HepG2 (cell line): ENCODE data around the gene GMEB2. TPM values are rescaled to one million over a fixed set of nuclear protein-coding genes. Genes with fewer than 3 reads are reported as not detected.

Source experiments
- AHR ChIP-seq: IDR thresholded peaks from 2 replicates; pipeline ENCODE4 v1.6.1; 2018; ENCODE audit warnings: missing genetic modification reagents, missing compliant biosample characterization
- ARHGAP35 ChIP-seq: sonication (generic); formaldehyde crosslinking; IDR thresholded peaks from 2 replicates; pipeline ENCODE4 v1.9.0; 2022; ENCODE audit warnings: mild to moderate bottlenecking, inconsistent platforms, moderate library complexity, missing genetic modification reagents, borderline replicate concordance
- CCDC6 ChIP-seq: sonication (generic); formaldehyde crosslinking; IDR thresholded peaks from 2 replicates; pipeline ENCODE4 v1.8.1; 2022; ENCODE audit warnings: mild to moderate bottlenecking, missing genetic modification reagents, moderate library complexity
- FOSL1 ChIP-seq: sonication (generic); formaldehyde crosslinking; IDR thresholded peaks from 2 replicates; pipeline ENCODE4 v1.9.0; 2021; ENCODE audit warnings: missing genetic modification reagents, borderline replicate concordance
- FOSL2 ChIP-seq: sonication (generic); formaldehyde crosslinking; IDR thresholded peaks from 2 replicates; pipeline ENCODE4 v1.4.0; 2020; ENCODE audit warnings: missing genetic modification reagents
- HNRNPL ChIP-seq: fragments of 200-400 bp; formaldehyde crosslinking; IDR thresholded peaks from 2 replicates; pipeline ENCODE4 v1.6.1; 2017; ENCODE audit warnings: mild to moderate bottlenecking, low read depth, low read length
- MEIS1 ChIP-seq: sonication (generic); formaldehyde crosslinking; IDR thresholded peaks from 2 replicates; pipeline ENCODE4 v1.9.0; 2021; ENCODE audit warnings: mild to moderate bottlenecking, missing genetic modification reagents, moderate library complexity, borderline replicate concordance
- NFE2 ChIP-seq: sonication (generic); formaldehyde crosslinking; IDR thresholded peaks from 2 replicates; pipeline ENCODE4 v1.4.0; 2020; ENCODE audit warnings: missing genetic modification reagents
- SMARCE1 ChIP-seq: fragments of 450-650 bp; IDR thresholded peaks from 2 replicates; pipeline ENCODE4 v1.6.1; 2017; ENCODE audit warnings: borderline replicate concordance
- SMYD3 ChIP-seq: sonication (generic); formaldehyde crosslinking; IDR thresholded peaks from 2 replicates; pipeline ENCODE4 v1.8.1; 2023; ENCODE audit warnings: mild to moderate bottlenecking, missing genetic modification reagents
- ZBTB26 ChIP-seq: IDR thresholded peaks from 2 replicates; pipeline ENCODE4 v1.6.1; 2016; ENCODE audit warnings: missing compliant biosample characterization, missing genetic modification reagents, borderline replicate concordance
- ZFP36L2 ChIP-seq: sonication (generic); formaldehyde crosslinking; IDR thresholded peaks from 2 replicates; pipeline ENCODE4 v1.4.0; 2020; ENCODE audit warnings: missing genetic modification reagents
- ZFP62 ChIP-seq: sonication (generic); formaldehyde crosslinking; IDR thresholded peaks from 2 replicates; pipeline ENCODE4 v1.4.0; 2020; ENCODE audit warnings: missing genetic modification reagents
- ZFP91 ChIP-seq: sonication (generic); formaldehyde crosslinking; IDR thresholded peaks from 2 replicates; pipeline ENCODE4 v1.9.0; 2022; ENCODE audit warnings: missing genetic modification reagents, mild to moderate bottlenecking, borderline replicate concordance
- ZNF251 ChIP-seq: sonication (generic); formaldehyde crosslinking; IDR thresholded peaks from 2 replicates; pipeline ENCODE4 v1.9.0; 2021; ENCODE audit warnings: mild to moderate bottlenecking, missing genetic modification reagents
- ZNF501 ChIP-seq: sonication (generic); formaldehyde crosslinking; IDR thresholded peaks from 2 replicates; pipeline ENCODE4 v1.5.1; 2020; ENCODE audit warnings: mild to moderate bottlenecking, moderate library complexity, missing genetic modification reagents
- ZNF619 ChIP-seq: sonication (generic); formaldehyde crosslinking; IDR thresholded peaks from 2 replicates; pipeline ENCODE4 v1.4.0; 2020; ENCODE audit warnings: mild to moderate bottlenecking, missing genetic modification reagents
- ZNF747 ChIP-seq: sonication (generic); formaldehyde crosslinking; IDR thresholded peaks from 2 replicates; pipeline ENCODE4 v1.8.1; 2023; ENCODE audit warnings: missing genetic modification reagents, mild to moderate bottlenecking, borderline replicate concordance
- ZNF773 ChIP-seq: sonication (generic); formaldehyde crosslinking; IDR thresholded peaks from 2 replicates; pipeline ENCODE4 v1.4.0; 2020; ENCODE audit warnings: missing genetic modification reagents, borderline replicate concordance
- ZNF788 ChIP-seq: sonication (generic); formaldehyde crosslinking; IDR thresholded peaks from 2 replicates; pipeline ENCODE4 v1.5.0; 2020; ENCODE audit warnings: mild to moderate bottlenecking, missing genetic modification reagents, borderline replicate concordance
- ZSCAN29 ChIP-seq: sonication (generic); formaldehyde crosslinking; conservative IDR thresholded peaks from 2 replicates; pipeline ENCODE4 v1.4.0; 2020; ENCODE audit warnings: mild to moderate bottlenecking, missing genetic modification reagents
- polyA plus RNA-seq, 8 experiments: library from polyadenylated mRNA; depleted of rRNA in 3 of 8; stranded (reverse) in 7 of 8; unstranded in 1 of 8; fragments of >200 nt; fragmentation: Illumina TruSeq in 4 of 8; extraction: Trizol in 4 of 8; gene quantifications; 2 replicates each; pipeline versions ENCODE4 v1.2.1 to v1.2.3, GENCODE V29; 2011 to 2016; ENCODE audit warnings: low read depth in 4 of 8, missing spikeins in 1 of 8, mixed read lengths in 1 of 8; ENCODE audit not compliant: insufficient read depth in 1 of 8
- total RNA-seq, 5 experiments: library from RNA; depleted of rRNA; stranded (reverse); fragments of >200 nt; fragmentation: Illumina TruSeq; extraction: Trizol; gene quantifications; 2 replicates each; pipeline ENCODE4 v1.2.3, GENCODE V29; 2016; ENCODE audit warnings: low read depth in 1 of 5
- TF ChIP-seq, protein P1 (sequence below): IDR thresholded peaks from 2 replicates; pipeline ENCODE4 v1.6.1; 2016; ENCODE audit warnings: mild to moderate bottlenecking, missing biosample characterization, missing genetic modification reagents

The GMEB2 gene
- total and polyA plus RNA-seq, 2 of the 13 experiments (the other 11 are each of a cell fraction or from before 2014, with no cell fraction given), result 10.6 to 12.4 TPM

DNA sequence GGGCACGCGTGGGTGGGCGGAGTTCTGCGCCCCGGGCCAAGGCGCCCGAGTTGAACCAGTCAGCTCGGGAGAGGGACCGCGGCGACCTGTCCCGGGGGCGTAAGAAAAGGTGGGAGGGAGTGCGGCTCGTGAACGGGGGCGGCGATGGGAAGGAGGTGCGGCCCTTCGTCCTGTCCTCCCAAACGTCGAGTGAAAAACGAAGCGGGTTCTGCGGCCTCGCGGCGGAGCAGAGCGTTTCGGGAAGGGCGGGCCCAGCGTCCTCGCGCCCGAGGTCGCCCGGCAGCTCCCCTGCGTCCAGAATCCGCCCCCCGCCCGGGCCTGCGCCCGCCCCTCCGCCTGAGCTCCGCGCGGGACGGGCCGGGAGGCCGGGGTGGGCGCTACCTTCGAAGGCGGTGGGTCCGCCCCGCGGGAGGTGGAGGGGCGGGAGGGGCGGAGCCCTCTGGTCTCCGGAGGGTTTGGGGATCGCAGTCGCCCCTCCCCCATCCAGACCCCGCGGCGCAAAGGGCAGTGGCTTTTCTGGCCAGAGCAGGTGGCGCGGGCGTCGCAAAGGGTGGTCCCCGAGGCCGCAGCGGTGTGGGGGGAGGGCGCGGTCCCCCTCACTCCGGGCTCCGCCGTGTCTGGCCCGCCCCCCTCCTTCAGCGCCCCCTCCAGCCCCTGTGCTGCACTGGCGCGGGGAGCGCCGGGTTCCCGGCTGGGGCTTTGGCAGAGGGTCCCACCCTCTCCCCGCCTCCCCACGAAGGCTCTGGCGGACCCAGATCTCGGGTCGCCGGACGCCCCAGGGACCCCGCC is 25.5 kb upstream of the GMEB2 start (continued):
- TF ChIP-seq ZNF501 (CRISPR knock-in tag), result peak; percentile 63
- TF ChIP-seq ZBTB26 (CRISPR knock-in tag), result no peak
- TF ChIP-seq NFE2 (CRISPR knock-in tag), result no peak
- no peak for TF ChIP-seq FOSL2 (CRISPR knock-in tag)
- no peak for TF ChIP-seq ZSCAN29 (CRISPR knock-in tag)
- TF ChIP-seq ZFP36L2 (CRISPR knock-in tag), result no peak
- TF ChIP-seq ZFP91, result peak; percentile 27
- TF ChIP-seq AHR (CRISPR knock-in tag), result no peak; the same call in 1 of the 2 replicates
- TF ChIP-seq ZNF251 (CRISPR knock-in tag), result no peak
- TF ChIP-seq ARHGAP35 (CRISPR knock-in tag), result no peak; the same call in 1 of the 2 replicates
- no peak; the same call in 1 of the 2 replicates for TF ChIP-seq ZNF619 (CRISPR knock-in tag)
- TF ChIP-seq, protein P1, sequence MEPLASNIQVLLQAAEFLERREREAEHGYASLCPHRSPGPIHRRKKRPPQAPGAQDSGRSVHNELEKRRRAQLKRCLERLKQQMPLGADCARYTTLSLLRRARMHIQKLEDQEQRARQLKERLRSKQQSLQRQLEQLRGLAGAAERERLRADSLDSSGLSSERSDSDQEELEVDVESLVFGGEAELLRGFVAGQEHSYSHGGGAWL (CRISPR knock-in tag), result no peak
- TF ChIP-seq MEIS1 (CRISPR knock-in tag), result no peak
- no peak for TF ChIP-seq SMARCE1
- no peak for TF ChIP-seq HNRNPL
- no peak for TF ChIP-seq FOSL1 (CRISPR knock-in tag)
- no peak for TF ChIP-seq ZNF788 (CRISPR knock-in tag)
- TF ChIP-seq ZFP62 (CRISPR knock-in tag), result no peak
- 0 out of 2 replicates have a peak, but pooled peaks have one; percentile 68 for TF ChIP-seq CCDC6 (CRISPR knock-in tag)
- TF ChIP-seq SMYD3 (CRISPR knock-in tag), result no peak
- TF ChIP-seq ZNF773 (CRISPR knock-in tag), result 0 out of 2 replicates have a peak, but pooled peaks have one; percentile 19
- TF ChIP-seq ZNF747, result peak; percentile 6; the same call in 1 of the 2 replicates
